ENCODE results near the gene EPGN.
A peak's percentile ranks its signal among the peaks of the same experiment; 100 is the strongest.
"Not testable (repeated sequence)": the region's sequence is repeated elsewhere in the genome, so short reads cannot be mapped to it uniquely, and the experiment has no call there.

Gene EPGN

GRCh38 chr4:74311696-74312313 lies 3.5 kb downstream of the EPGN start:
- peak; percentile 41 for DNase-seq

- no peak for DNase-seq
Observed at GRCh38 chr4:74314329-74314728, 6.1 kb downstream of the EPGN start.

GRCh38 chr4:74314944-74315343 lies 6.7 kb downstream of the EPGN start:
- no peak for DNase-seq

- DNase-seq = no peak
Observed at GRCh38 chr4:74315376-74315775, 7.1 kb downstream of the EPGN start.

- no peak for DNase-seq
Observed at GRCh38 chr4:74316397-74316796, 8.1 kb downstream of the EPGN start.

GRCh38 chr4:74317616-74318246 lies 9.5 kb downstream of the EPGN start:
- no peak for DNase-seq

GRCh38 chr4:74318276-74318675 lies 10.0 kb downstream of the EPGN start:
- no peak for DNase-seq

- DNase-seq = no peak
Observed at GRCh38 chr4:74319470-74319869, 11.2 kb downstream of the EPGN start.

- DNase-seq = peak; percentile 82
Observed at GRCh38 chr4:74320559-74321118, 12.4 kb downstream of the EPGN start.

- DNase-seq = no peak
Observed at GRCh38 chr4:74322301-74322700, 14.0 kb downstream of the EPGN start.

- no peak for DNase-seq
Observed at GRCh38 chr4:74323663-74324062, 15.4 kb downstream of the EPGN start.

- no peak for DNase-seq
Observed at GRCh38 chr4:74324262-74324661, 16.0 kb downstream of the EPGN start.

GRCh38 chr4:74325886-74326285 lies 17.6 kb downstream of the EPGN start:
- no peak for DNase-seq

- DNase-seq = no peak
Observed at GRCh38 chr4:74327762-74328161, 19.5 kb downstream of the EPGN start.

GRCh38 chr4:74328501-74328900 lies 20.2 kb downstream of the EPGN start:
- no peak for DNase-seq

- no peak for DNase-seq
Observed at GRCh38 chr4:74329307-74329706, 21.0 kb downstream of the EPGN start.

- DNase-seq = no peak
Observed at GRCh38 chr4:74330295-74330750, 22.1 kb downstream of the EPGN start.

- DNase-seq = no peak
Observed at GRCh38 chr4:74331252-74331651, 23.0 kb downstream of the EPGN start.

- DNase-seq = no peak
Observed at GRCh38 chr4:74331944-74332343, 23.7 kb downstream of the EPGN start.

- no peak for DNase-seq
Observed at GRCh38 chr4:74334636-74335035, 26.4 kb downstream of the EPGN start.

- no peak for DNase-seq
Observed at GRCh38 chr4:74335341-74336021, 27.2 kb downstream of the EPGN start.

- DNase-seq = no peak
Observed at GRCh38 chr4:74338792-74339333, 30.6 kb downstream of the EPGN start.

- DNase-seq = no peak
Observed at GRCh38 chr4:74339501-74339900, 31.2 kb downstream of the EPGN start.

- not testable (repeated sequence) for DNase-seq
Observed at GRCh38 chr4:74340421-74340820, 32.2 kb downstream of the EPGN start.

All from DMS79 treated with DMSO at 0.1 percent for 48 hours (cell line).